ENCODE measurements around the gene PCYT2. TPM values are rescaled to one million over a fixed set of nuclear protein-coding genes. Genes with fewer than 3 reads are reported as not detected.
A peak's percentile ranks its signal among the peaks of the same experiment; 100 is the strongest.

Gene PCYT2
- total RNA-seq, 2 experiments from 2014 or later: 41.6 to 44.4 TPM

GRCh38 chr17:81870131-81870980 lies 40.8 kb downstream of the PCYT2 start:
- DNase-seq: peak; percentile 66
- ChIA-PET POLR2A (interaction anchor here (0.6 to 7.0 kb wide), 31 partner anchors 10 to 776 kb away, joined by 3 to 140 read pairs (median 5); partner anchors contain the start of genes ALYREF, ANAPC11, ARL16 and ASPSCR1), CTCF (interaction anchor here (0.7 to 2.0 kb wide), 8 partner anchors 11 to 167 kb away, joined by 3 to 6 read pairs (median 3); partner anchors contain the start of genes CENPX, DCXR and LRRC45)
- H3K27ac Mint-ChIP-seq: peak overlapping the region; percentile 85
- H3K4me3 Mint-ChIP-seq: peak overlapping the region; percentile 77
- no peaks in the 10 kb centered on the region for H3K9me3 Mint-ChIP-seq
- H3K36me3 Mint-ChIP-seq (ENCODE audit: low read depth): peaks cover 46% of the 10 kb centered on the region
- peaks cover 51% of the 10 kb centered on the region for H3K4me1 Mint-ChIP-seq
- H3K27me3 Mint-ChIP-seq: no peaks in the 10 kb centered on the region

GRCh38 chr17:81869221-81870130 lies 41.7 kb downstream of the PCYT2 start:
- Mint-ChIP-seq H3K36me3 (ENCODE audit: low read depth) (peaks cover 46% of the 10 kb centered on the region), H3K4me3 (peak overlapping the region; percentile 77), H3K4me1 (peaks cover 51% of the 10 kb centered on the region), H3K27me3 (no peaks in the 10 kb centered on the region), H3K27ac (peak overlapping the region; percentile 85), H3K9me3 (no peaks in the 10 kb centered on the region)
- DNase-seq: peak; percentile 47
- CTCF ChIA-PET: interaction anchor here (0.7 to 2.0 kb wide), 8 partner anchors 14 to 617 kb away, joined by 3 to 6 read pairs (median 3); partner anchors contain the start of genes CENPX, DCXR and LRRC45
- POLR2A ChIA-PET: interaction anchor here (0.8 to 7.0 kb wide), 26 partner anchors 9 to 775 kb away, joined by 3 to 140 read pairs (median 6); partner anchors contain the start of genes ALYREF, ANAPC11, ARL16 and ASPSCR1

- Mint-ChIP-seq H3K27ac (peak overlapping the region; percentile 85), H3K36me3 (ENCODE audit: low read depth) (peaks cover 48% of the 10 kb centered on the region), H3K4me3 (peak overlapping the region; percentile 77), H3K9me3 (no peaks in the 10 kb centered on the region), H3K27me3 (no peaks in the 10 kb centered on the region), H3K4me1 (peaks cover 50% of the 10 kb centered on the region)
- ChIA-PET POLR2A (interaction anchor here (1.2 to 7.0 kb wide), 10 partner anchors 8 to 202 kb away, joined by 4 to 140 read pairs (median 25); partner anchors contain the start of genes ALYREF, ANAPC11, ARL16 and CCDC137), CTCF (interaction anchor here (1.6 to 2.0 kb wide), 2 partner anchors 55 to 58 kb away, joined by 5 to 6 read pairs; no protein-coding TSS in a partner anchor)
- no peak for DNase-seq
These were observed 42.5 kb downstream of the PCYT2 start for GRCh38 chr17:81868674-81869220.

- POLR2A ChIA-PET: interaction anchor here (0.6 to 6.6 kb wide), 5 partner anchors 7 to 165 kb away, joined by 3 to 133 read pairs (median 6); partner anchors contain the start of genes MRPL12 and P4HB
- H3K27ac Mint-ChIP-seq: no peak overlapping the region
- CTCF ChIA-PET: no interaction called here
These were observed 43.1 kb downstream of the PCYT2 start for GRCh38 chr17:81867991-81868673.

GRCh38 chr17:81867170-81867990 lies 43.8 kb downstream of the PCYT2 start:
- peak overlapping the region; percentile 68 for H3K27ac Mint-ChIP-seq
- CTCF ChIA-PET: no interaction called here

More at GRCh38 chr17:81867991-81868673, 43.1 kb downstream of the PCYT2 start:
- H3K9me3 Mint-ChIP-seq: no peaks in the 10 kb centered on the region
- DNase-seq: peak; percentile 21
- H3K27me3 Mint-ChIP-seq: no peaks in the 10 kb centered on the region
- H3K36me3 Mint-ChIP-seq (ENCODE audit: low read depth): peaks cover 54% of the 10 kb centered on the region
- H3K4me3 Mint-ChIP-seq: peak overlapping the region; percentile 17
- peaks cover 51% of the 10 kb centered on the region for H3K4me1 Mint-ChIP-seq

GRCh38 chr17:81866440-81867169 lies 44.6 kb downstream of the PCYT2 start:
- peaks cover 51% of the 10 kb centered on the region for H3K4me1 Mint-ChIP-seq
- no peaks in the 10 kb centered on the region for H3K27me3 Mint-ChIP-seq
- POLR2A ChIA-PET: interaction anchor here (0.6 to 2.6 kb wide), 15 partner anchors 8 to 183 kb away, joined by 3 to 10 read pairs (median 4); partner anchors contain the start of genes ALYREF, ARL16, HGS and MCRIP1
- DNase-seq: no peak
- peak overlapping the region; percentile 13 for H3K4me3 Mint-ChIP-seq
- peak overlapping the region; percentile 68 for H3K27ac Mint-ChIP-seq
- H3K36me3 Mint-ChIP-seq (ENCODE audit: low read depth): peaks cover 52% of the 10 kb centered on the region
- no peaks in the 10 kb centered on the region for H3K9me3 Mint-ChIP-seq
- CTCF ChIA-PET: no interaction called here

More at GRCh38 chr17:81867170-81867990, 43.8 kb downstream of the PCYT2 start:
- no peaks in the 10 kb centered on the region for H3K9me3 Mint-ChIP-seq
- H3K4me3 Mint-ChIP-seq: peak overlapping the region; percentile 30
- DNase-seq: no peak
- H3K36me3 Mint-ChIP-seq (ENCODE audit: low read depth): peaks cover 54% of the 10 kb centered on the region
- peaks cover 51% of the 10 kb centered on the region for H3K4me1 Mint-ChIP-seq
- H3K27me3 Mint-ChIP-seq: no peaks in the 10 kb centered on the region
- POLR2A ChIA-PET: interaction anchor here (0.6 to 2.6 kb wide), 10 partner anchors 9 to 165 kb away, joined by 3 to 10 read pairs (median 4); partner anchors contain the start of genes MCRIP1 and MRPL12

GRCh38 chr17:81865733-81866439 lies 45.3 kb downstream of the PCYT2 start:
- peaks cover 55% of the 10 kb centered on the region for H3K36me3 Mint-ChIP-seq (ENCODE audit: low read depth)

GRCh38 chr17:81865358-81865732 lies 45.9 kb downstream of the PCYT2 start:
- Mint-ChIP-seq H3K27me3 (no peaks in the 10 kb centered on the region), H3K9me3 (no peaks in the 10 kb centered on the region), H3K27ac (peak overlapping the region; percentile 49), H3K4me1 (peaks cover 53% of the 10 kb centered on the region), H3K36me3 (ENCODE audit: low read depth) (peaks cover 54% of the 10 kb centered on the region), H3K4me3 (no peak overlapping the region)
- ChIA-PET CTCF (no interaction called here), POLR2A (interaction anchor here (0.7 to 2.6 kb wide), 4 partner anchors 9 to 111 kb away, joined by 3 to 10 read pairs (median 3); partner anchors contain the start of genes ALYREF and MCRIP1)
- DNase-seq: no peak

More at GRCh38 chr17:81865733-81866439, 45.3 kb downstream of the PCYT2 start:
- ChIA-PET CTCF (no interaction called here), POLR2A (interaction anchor here (0.6 to 2.6 kb wide), 10 partner anchors 9 to 183 kb away, joined by 3 to 10 read pairs (median 4); partner anchors contain the start of genes ALYREF, ARL16, HGS and MCRIP1)
- Mint-ChIP-seq H3K4me3 (no peak overlapping the region), H3K4me1 (peaks cover 53% of the 10 kb centered on the region), H3K27me3 (no peaks in the 10 kb centered on the region), H3K27ac (peak overlapping the region; percentile 49), H3K9me3 (no peaks in the 10 kb centered on the region)
- DNase-seq: no peak

GRCh38 chr17:81863833-81864768 lies 47.1 kb downstream of the PCYT2 start:
- no peaks in the 10 kb centered on the region for H3K27me3 Mint-ChIP-seq
- no peak for DNase-seq
- H3K36me3 Mint-ChIP-seq (ENCODE audit: low read depth): peaks cover 49% of the 10 kb centered on the region
- ChIA-PET CTCF (no interaction called here), POLR2A (interaction anchor here (0.6 to 6.6 kb wide), 3 partner anchors 7 to 27 kb away, joined by 3 to 133 read pairs (median 5); partner anchors contain the start of gene ARHGDIA)
- H3K9me3 Mint-ChIP-seq: no peaks in the 10 kb centered on the region
- H3K4me3 Mint-ChIP-seq: no peak overlapping the region
- H3K27ac Mint-ChIP-seq: peak overlapping the region; percentile 68
- H3K4me1 Mint-ChIP-seq: peaks cover 47% of the 10 kb centered on the region
